Renal pelvis (tissue), 4 donors: ENCODE measurements around the gene EIF2AK3. TPM values are rescaled to one million over a fixed set of nuclear protein-coding genes. Genes with fewer than 3 reads are reported as not detected.
"Not testable (repeated sequence)": the region's sequence is repeated elsewhere in the genome, so short reads cannot be mapped to it uniquely, and the experiment has no call there.

Source experiments
- DNase-seq: peaks from one replicate; pipeline ENCODE4 v3.0.0-alpha.2; 2013
- polyA plus RNA-seq, 3 donors: library from polyadenylated mRNA; unstranded; fragments of 120-200 nt; gene quantifications; one replicate each; pipeline ENCODE4 v1.2.1, GENCODE V29; 2013; ENCODE audit not compliant: insufficient read length in 3 of 3

EIF2AK3 gene
- polyA plus RNA-seq, 3 donors, result 17.0 to 27.2 (median 26.9) TPM

DNA sequence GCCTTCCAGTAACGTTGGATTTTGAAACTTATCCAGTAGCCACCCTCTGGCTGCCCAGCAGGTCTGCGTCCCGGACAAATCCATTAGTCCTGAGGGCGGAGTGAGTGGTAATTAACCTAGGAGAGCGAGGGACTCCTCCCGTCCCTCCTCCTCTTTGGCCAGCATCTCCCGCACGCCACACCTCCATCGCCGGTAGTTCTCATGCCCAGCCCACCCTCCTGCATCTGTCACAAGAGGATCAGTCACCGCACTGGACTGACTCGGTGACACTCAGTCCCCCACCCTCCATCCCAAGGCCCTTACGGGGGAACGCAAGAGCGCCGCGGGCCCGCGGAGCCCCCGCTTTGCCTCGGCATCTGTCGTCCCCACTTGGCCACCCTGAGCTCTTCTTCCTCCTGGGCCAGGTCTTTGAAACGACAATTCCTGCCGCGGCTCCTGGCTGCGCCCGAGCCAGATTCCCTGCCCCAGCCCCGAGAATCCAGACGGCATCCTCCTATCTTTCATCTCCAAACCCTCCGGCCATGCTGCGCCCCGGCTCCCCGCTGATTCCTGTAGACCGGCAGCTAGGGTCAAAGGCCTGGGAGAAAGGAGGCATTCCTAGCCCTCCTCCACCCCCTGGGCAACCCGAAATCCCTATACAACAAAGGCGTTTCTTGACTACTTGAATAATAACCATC lies 77.5 kb downstream of the EIF2AK3 start:
- no peak for DNase-seq

DNA sequence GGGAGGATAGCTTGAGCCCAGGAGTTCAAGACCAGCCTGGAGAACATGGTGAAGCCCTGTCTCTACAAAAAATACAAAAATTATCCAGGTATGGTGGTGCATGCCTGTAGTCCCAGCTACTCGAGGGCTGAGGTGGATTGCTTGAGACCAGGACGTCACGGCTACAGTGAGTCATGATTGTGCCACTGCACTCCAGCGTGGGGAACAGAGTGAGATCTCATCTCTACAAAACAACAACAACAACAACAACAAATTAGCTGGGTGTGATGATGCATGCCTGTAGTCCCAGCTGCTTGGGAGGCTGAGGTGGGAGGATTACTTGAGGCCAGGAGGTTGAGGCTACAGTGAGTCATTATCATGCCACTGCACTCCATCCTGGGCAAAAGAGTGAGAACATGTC lies 81.0 kb downstream of the EIF2AK3 start:
- not testable (repeated sequence) for DNase-seq

DNA sequence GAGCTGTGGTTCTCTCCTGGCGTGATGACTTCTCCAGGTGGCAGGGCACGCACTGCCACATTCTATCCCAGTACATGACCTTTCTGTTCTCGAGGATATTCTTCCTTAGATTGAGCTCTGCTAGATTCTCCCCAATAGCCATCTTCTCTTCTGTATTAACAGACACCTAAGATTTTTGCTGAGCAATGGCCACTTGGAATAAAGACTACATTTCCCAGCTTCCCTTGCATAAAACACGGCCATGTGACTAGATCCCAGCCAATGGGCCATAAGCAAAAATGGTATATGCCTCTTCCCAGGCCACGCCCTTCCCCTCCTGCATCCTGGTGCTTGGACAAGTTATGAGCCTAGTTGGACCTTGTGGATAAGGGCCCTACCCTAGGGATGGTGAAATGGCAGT lies 82.1 kb downstream of the EIF2AK3 start:
- DNase-seq, result no peak

DNA sequence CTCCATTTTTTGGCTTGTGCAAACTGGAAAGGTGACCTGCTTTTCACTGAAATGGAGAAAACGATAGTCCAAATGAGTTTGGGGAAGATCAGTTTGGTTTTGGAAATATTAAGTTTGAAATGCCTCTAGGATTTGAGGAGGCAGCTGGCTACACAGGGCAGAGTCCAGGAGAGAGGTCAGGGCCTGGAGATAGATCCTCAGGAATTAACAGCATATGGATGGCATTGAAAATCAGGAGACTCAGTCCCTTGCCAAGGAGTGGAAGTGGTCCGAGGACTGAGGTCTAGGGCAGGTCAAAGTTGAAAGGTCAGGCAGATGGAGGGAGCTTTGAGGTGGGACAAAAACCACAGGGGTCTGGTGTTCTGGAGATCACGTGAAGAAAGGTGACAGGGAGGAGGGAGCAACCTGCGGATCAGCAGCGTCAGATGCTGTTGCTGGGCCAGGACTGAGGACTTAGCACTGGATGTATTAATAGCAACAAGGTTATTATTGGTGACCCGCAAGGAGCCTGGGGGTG lies 83.7 kb downstream of the EIF2AK3 start:
- DNase-seq, result no peak

DNA sequence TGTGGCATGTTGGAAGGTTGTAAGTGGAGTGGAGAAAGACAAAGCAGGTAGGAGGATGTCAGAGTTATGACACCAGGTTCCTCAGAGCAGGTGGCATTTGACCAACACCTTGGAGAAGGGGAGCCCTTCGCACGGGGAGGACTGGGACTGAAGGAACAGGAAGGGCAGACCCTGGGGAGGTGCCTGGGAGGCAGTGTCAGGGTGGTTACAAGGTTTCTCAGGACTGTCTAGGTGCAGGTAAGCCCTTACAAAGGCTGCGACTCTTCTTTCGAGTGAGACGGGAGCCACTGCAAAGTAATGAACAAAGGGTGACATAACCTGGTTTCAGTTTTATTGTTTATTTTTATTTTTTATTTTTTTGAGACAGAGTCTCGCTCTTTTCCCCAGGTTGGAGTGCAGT lies 84.6 kb downstream of the EIF2AK3 start:
- no peak for DNase-seq

DNA sequence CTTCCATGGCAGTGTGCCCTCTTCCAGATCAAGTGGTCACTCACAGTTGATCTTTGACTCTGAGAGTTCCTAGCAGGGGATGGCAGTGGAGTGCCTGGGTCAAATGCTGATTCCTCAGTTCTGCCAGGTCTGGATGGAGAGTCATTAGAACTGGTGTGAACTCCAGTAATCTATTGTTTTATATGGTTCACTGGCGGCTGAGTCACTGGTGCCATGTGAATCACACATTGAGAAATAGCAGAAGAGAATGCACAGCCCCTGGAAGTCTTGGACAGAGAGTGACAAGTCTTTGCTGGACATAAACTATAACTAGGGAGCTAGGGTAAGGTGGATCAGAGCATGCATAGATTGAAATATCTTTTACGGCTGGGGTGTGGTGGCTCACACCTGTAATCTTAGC lies 86.9 kb downstream of the EIF2AK3 start:
- no peak for DNase-seq

DNA sequence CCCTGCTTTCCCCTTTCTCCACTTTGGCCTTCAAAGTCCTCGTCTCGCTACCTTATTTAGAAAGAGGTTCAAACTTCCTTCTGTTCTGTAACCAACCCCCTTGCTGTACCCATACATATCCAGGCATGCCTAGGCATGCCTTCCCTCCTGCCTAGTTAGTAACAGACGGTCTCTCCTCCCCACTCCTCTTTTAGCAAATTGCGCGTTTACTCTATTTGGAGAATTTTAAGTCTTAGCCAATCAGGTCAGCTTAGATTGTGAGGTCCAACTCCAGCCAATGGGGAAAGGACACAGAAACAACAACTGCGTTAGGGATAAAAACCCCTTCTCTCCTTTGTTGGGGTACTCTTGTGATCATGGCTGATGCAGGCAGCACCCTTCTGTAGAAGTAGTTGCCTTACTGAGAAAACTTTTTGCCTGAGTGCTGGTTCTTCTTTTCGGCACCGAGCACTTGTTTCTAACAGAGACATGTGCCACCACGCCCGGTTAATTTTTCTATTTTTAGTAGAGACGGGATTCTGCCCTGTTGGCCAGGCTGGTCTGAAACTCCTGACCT lies 88.8 kb downstream of the EIF2AK3 start:
- DNase-seq, result no peak

DNA sequence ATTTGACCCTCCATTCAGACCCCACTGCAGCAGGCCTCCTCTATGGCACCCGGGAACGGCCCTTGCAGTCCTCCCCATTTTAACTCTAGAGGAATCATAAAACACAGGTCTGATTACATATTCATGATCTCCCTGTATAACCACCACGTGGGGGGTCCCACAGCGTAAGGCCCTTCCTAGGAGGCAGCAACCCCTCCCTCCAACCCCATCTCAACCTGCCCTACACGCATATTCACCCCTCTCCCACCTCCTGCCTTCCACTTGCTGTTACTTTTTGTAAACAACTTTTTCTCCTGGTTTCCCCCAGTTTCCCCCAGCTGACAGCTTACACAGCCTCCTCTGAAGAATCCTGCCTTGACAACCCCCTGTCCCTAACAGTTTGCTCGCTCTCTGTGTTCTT lies 89.6 kb downstream of the EIF2AK3 start:
- DNase-seq, result no peak

DNA sequence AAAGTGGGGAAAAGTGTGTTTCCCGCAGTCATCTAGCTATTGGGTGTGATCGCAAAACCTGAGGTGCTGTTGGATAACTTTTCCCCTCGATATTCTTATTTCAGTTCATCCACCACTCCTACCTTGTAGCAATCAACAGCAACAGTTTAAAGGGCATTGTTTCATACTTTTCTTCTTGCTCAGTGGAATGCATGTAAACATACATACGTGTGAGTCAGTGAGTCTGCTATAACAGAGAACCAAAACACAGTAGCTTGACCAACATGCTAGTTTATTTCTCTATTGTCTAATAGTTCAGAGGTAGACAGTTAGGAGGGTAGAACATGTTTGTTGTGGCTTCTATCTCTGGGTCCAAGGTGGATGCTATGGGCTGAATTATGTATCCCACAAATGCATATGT lies 97.2 kb downstream of the EIF2AK3 start:
- no peak for DNase-seq

DNA sequence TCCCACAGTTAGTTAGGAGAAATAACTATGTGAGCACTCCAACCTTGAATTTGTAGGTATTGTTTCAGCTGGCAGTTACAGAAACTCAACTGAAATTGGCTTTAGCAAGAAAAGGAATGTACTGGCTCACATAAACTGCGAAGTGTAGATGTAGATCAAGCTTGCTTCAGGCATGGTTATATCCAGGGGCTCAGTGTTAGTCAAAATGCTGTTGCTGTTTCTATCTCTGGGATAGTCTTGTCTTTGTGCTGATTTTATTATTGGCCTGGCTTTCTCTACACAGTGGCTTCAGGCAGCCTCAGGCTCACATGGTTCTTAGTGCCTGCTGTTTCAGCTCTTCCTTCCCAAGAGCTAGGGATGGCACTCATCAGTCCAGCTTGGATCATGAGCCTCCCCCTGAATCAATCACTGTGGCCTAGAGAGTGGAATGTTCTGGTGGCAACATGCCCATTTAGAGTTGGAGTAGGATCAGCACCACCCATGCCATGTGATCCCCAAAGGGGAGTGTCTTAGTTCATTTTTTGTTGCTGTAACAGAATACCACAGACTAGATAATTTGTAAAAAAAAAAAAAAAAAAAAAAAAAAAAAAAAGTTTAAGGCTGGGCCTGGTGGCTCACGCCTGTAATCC lies 105.7 kb downstream of the EIF2AK3 start:
- DNase-seq, result no peak

DNA sequence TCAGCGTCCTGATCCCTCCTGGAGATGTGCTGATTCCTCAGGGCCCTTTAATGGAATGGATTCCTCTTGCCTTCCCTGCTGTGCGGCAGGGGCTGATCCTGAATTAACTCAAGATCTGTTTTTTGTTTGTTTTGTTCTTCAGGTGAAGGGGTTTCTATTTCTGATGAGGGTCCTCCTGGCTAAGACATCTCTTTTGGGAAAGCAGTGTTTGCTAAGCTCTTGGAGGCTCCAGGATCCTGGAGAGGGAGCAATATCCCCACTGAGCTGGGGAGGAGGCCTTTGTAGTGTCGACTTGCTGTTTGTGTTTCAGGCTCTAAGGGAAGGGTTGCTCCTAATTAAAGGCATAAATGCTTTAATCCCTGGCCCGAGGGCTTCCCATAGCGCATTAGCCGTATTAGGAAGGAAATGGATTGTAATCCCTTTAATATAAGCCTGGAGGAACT lies 109.5 kb downstream of the EIF2AK3 start:
- DNase-seq, result no peak

Other genes with a start within 250 kb of the EIF2AK3 start
- gene FOXI3, start 174.8 kb downstream of the EIF2AK3 start, polyA plus RNA-seq, result under 1 TPM; 0.18 to 0.21 (median 0.19) TPM
- gene RPIA, start 64.2 kb upstream of the EIF2AK3 start, polyA plus RNA-seq, result 10 to 100 TPM; 29.7 to 35.7 (median 33.1) TPM